OCI-M2 (cell line): ENCODE results near the gene PKD1L1.

Experiments
- DNase-seq: peaks from one replicate; lab custom pipeline; 2025; ENCODE audit not compliant: unreplicated experiment; lab: John Stamatoyannopoulos, UW

PKD1L1 gene

GRCh38 chr7:47819607-47819920 is 128.7 kb downstream of the PKD1L1 start:
- DNase-seq, result no peak

- no peak for DNase-seq
These were observed 129.3 kb downstream of the PKD1L1 start for GRCh38 chr7:47818796-47819606.

GRCh38 chr7:47817917-47818316 is 130.3 kb downstream of the PKD1L1 start:
- DNase-seq, result no peak

- no peak for DNase-seq
These were observed 131.6 kb downstream of the PKD1L1 start for GRCh38 chr7:47816647-47817046.

GRCh38 chr7:47815867-47816266 is 132.4 kb downstream of the PKD1L1 start:
- DNase-seq, result no peak

- DNase-seq, result no peak
These were observed 133.2 kb downstream of the PKD1L1 start for GRCh38 chr7:47814905-47815613.

- DNase-seq, result no peak
These were observed 134.5 kb downstream of the PKD1L1 start for GRCh38 chr7:47813620-47814260.

GRCh38 chr7:47812429-47813136 is 135.7 kb downstream of the PKD1L1 start:
- DNase-seq, result no peak

- DNase-seq, result no peak
These were observed 136.5 kb downstream of the PKD1L1 start for GRCh38 chr7:47811632-47812380.

GRCh38 chr7:47809387-47809786 is 138.9 kb downstream of the PKD1L1 start:
- DNase-seq, result no peak

- DNase-seq, result no peak
These were observed 139.9 kb downstream of the PKD1L1 start for GRCh38 chr7:47808321-47808720.

- no peak for DNase-seq
These were observed 140.5 kb downstream of the PKD1L1 start for GRCh38 chr7:47807756-47808155.

GRCh38 chr7:47807126-47807525 is 141.1 kb downstream of the PKD1L1 start:
- no peak for DNase-seq

GRCh38 chr7:47806701-47807103 is 141.6 kb downstream of the PKD1L1 start:
- DNase-seq, result no peak

- no peak for DNase-seq
These were observed 143.3 kb downstream of the PKD1L1 start for GRCh38 chr7:47804767-47805545.

GRCh38 chr7:47803846-47804245 is 144.4 kb downstream of the PKD1L1 start:
- DNase-seq, result no peak

- no peak for DNase-seq
These were observed 145.2 kb downstream of the PKD1L1 start for GRCh38 chr7:47803025-47803424.

- no peak for DNase-seq
These were observed 146.8 kb downstream of the PKD1L1 start for GRCh38 chr7:47801423-47801822.

- no peak for DNase-seq
These were observed 148.7 kb downstream of the PKD1L1 start for GRCh38 chr7:47799524-47799923.

- DNase-seq, result no peak
These were observed 151.9 kb downstream of the PKD1L1 start for GRCh38 chr7:47796347-47796746.
